HG03039 (cell line): Measurements from ENCODE around the gene CLASP1.
"Not testable (repeated sequence)": the region's sequence is repeated elsewhere in the genome, so short reads cannot be mapped to it uniquely, and the experiment has no call there.

ENCODE experiments used
- ATAC-seq: cut with Tn5 transposase; IDR thresholded peaks from one replicate; pipeline ENCODE4 v1.9.1; 2021; ENCODE audit warnings: mild to moderate bottlenecking, moderate library complexity; ENCODE audit not compliant: unreplicated experiment

CLASP1 gene

GRCh38 chr2:121626777-121627524, 22.3 kb downstream of the CLASP1 start:
- no peak for ATAC-seq

GRCh38 chr2:121625953-121626352, 23.3 kb downstream of the CLASP1 start:
- ATAC-seq = no peak

GRCh38 chr2:121617042-121617599, 32.1 kb downstream of the CLASP1 start:
- ATAC-seq = no peak

- no peak for ATAC-seq
These were observed 35.5 kb downstream of the CLASP1 start for GRCh38 chr2:121613774-121614173.

DNA sequence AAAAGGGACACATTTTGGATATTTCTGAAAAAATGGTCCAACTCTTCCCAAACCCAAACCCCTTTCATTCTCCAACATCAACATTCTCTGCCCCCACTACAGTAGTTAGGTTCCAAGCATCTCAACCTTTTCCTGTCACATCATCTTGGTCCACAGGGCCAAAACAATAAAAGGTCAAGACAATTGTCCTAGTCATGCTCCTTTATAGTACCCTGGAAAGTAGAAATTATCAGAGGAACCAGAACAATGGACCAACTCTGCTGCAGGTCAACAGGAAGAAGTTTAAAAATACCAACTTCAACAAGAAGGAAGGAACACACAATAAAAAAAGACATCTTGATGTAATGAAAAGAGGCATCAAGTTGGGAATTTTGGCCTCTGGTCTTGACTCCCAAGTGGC, 36.1 kb downstream of the CLASP1 start:
- no peak for ATAC-seq

DNA sequence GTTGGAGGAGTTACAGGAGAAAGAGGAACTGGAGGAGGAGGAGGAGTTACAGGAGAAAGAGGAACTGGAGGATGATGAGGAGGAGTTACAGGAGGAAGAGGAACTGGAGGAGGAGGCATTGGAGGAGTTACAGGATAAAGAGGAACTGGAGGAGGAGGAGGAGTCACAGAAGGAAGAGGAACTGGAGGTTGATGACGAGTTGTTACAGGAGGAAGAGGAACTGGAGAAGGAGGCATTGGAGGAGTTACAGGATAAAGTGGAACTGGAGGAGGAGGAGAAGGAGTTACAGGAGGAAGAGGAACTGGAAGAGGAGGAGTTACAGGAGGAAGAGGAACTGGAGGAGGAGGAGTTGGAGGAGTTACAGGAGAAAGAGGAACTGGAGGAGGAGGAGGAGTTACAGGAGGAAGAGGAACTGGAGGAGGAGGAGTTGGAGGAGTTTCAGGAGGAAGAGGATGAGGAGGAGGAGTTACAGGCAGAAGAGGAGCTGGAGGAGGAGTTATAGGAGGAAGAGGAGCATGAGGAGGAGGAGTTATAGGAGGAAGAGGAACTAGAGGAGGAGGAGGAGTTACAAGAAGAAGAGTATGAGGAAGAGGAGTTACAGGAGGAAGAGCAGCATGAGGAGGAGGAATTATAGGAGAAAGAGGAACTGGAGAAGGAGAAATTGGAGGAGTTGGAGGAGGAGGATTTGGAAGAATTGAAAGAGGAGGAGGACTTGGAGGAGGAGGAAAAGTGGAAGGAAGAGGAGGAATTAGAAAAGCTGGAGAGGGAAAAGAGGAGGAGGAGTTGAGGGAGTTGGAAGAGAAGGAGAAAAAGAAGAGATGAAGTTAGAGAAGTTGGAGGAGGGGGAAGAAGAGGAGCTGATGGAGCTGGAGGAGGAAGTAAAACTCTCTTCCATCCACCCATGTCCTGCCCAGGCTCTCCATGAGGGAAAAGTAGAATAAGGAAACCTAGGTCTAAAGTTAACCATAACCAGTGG, 37.2 kb downstream of the CLASP1 start:
- ATAC-seq = no peak

DNA sequence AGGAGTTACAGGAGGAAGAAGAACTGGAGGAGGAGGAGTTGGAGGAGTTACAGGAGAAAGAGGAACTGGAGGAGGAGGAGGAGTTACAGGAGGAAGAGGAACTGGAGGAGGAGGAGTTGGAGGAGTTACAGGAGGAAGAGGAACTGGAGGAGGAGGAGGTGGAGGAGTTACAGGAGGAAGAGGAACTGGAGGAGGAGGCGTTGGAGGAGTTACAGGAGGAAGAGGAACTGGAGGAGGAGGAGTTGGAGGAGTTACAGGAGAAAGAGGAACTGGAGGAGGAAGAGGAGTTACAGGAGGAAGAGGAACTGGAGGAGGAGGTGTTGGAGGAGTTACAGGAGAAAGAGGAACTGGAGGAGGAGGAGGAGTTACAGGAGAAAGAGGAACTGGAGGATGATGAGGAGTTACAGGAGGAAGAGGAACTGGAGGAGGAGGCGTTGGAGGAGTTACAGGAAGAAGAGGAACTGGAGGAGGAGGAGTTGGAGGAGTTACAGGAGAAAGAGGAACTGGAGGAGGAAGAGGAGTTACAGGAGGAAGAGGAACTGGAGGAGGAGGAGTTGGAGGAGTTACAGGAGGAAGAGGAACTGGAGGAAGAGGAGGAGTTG, 38.1 kb downstream of the CLASP1 start:
- not testable (repeated sequence) for ATAC-seq

DNA sequence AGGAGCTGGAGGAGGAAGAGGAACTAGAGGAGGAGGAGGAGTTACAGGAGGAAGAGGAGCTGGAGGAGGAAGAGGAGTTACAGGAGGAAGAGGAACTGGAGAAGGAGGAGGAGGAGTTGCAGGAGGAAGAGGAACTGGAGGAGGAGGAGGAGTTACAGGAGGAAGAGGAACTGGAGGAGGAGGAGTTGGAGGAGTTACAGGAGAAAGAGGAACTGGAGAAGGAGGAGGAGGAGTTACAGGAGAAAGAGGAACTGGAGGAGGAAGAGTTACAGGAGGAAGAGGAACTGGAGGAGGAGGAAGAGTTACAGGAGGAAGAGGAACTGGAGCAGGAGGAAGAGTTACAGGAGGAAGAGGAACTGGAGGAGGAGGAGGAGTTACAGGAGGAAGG, 38.8 kb downstream of the CLASP1 start:
- ATAC-seq = not testable (repeated sequence)

DNA sequence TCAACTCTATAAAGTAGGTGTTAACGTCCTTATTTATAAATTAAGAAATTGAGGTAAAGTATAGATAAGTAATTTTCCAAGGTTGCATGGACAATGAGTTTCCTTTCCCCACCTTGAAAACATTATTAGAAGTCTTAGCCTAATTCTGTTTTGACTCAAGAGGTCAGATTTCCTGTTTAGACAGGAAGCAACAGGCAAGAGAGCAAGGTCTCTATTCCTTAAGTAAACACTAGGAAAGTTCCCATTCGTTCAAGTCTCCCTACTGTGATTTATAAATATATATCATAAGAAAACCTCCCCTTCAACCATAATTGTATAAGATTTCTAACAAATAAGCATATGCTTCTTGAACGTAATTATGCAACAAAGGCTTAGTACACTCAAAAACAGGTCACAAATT, 40.3 kb downstream of the CLASP1 start:
- no peak for ATAC-seq

DNA sequence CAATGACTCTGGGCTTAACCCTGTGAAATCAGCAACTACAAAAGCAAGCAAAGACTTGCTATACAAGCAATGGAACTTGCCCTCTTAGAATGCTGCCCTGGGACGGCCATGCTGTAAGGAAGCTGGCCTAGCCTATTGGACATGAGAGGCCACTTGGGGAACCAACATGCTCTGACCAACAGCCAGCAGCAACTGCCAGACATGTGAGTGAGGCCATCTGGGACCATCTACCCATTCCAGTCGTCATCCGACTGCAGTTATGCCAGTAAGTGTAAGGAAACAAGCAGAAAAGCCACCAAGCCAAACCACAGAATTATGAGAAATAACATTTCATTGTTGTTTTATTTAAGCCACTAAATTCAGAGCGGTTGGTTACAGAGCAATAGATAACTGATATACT, 40.9 kb downstream of the CLASP1 start:
- ATAC-seq = no peak

- no peak for ATAC-seq
These were observed 43.2 kb downstream of the CLASP1 start for GRCh38 chr2:121605820-121606733.

DNA sequence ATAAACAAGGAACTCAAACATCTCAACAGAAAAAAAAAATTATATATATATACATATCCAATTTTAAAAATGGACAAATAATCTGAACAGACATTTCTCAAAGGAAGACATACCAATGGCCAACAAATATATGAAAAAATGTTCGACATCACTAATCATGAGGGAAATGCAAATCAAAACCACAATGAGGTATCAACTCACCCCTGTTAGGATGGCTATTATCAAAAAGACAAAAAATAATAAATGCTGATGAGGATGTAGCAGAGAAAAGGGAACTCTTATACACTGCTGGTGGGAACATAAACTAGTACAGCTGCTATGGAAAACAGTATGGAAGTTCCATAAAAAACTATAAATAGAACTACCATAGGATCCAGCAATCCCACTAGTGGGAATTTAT, 46.1 kb downstream of the CLASP1 start:
- no peak for ATAC-seq

GRCh38 chr2:121599963-121600651, 49.2 kb downstream of the CLASP1 start:
- peak; percentile 74 for ATAC-seq

DNA sequence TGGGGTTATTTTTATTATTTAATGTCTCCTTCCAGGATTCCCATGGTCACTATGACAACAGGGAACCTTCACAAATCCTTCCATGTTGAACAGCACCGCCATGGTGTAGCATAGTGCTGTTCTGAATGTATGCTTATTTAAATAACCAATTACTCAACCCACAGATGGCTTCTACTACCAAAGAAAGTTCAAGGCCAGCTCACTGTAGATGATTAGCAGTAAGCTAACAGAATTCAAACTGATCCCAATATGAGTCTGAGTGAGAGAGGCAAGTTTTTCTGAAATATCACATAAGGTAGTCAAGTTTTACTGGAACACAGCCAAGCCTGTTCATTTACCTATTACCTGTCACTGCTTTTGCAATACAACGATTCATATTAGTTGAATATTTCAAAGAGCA, 51.2 kb downstream of the CLASP1 start:
- ATAC-seq = no peak

- ATAC-seq = peak; percentile 55
These were observed 52.8 kb downstream of the CLASP1 start for GRCh38 chr2:121596221-121597080.

DNA sequence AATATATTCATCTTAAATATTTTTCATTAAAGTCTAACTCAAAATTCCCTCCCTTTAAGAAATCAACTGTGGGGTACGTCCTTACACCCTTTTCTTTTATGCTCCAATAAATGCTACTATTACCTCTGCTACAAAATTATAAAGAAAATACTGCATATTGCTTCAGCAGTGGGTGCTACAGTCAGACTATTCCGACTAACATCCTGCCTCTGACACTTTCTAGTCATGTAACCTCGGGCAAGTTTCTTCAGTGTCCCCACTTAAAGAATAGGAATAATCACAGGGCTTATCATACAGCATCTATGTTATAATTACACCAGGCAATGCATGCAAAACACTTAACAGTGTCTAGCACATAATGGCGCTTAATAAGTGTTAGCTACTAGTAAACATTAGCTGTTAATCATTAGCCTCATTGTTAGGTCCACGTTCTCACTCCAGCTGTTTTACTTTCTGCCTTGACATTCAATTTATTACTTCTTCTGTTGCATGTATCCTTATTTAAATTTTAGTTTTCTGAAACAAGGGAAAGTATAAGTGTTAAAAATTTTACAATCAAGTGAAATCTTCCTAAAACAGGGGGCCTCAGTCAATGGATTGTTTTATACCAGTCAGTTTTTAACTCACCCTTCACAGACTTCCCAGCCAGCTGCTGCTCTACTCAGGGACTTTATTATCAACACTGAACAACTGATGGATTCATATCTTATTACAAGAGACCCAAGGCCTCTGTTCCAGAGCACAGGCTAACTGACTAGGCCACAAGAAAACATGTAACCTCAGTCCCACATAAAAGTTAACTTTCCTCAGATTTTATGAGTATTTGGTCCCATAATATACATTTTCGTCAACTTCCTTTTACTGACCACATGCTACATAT, 54.0 kb downstream of the CLASP1 start:
- ATAC-seq = no peak

- ATAC-seq = no peak
These were observed 58.1 kb downstream of the CLASP1 start for GRCh38 chr2:121591199-121591598.

DNA sequence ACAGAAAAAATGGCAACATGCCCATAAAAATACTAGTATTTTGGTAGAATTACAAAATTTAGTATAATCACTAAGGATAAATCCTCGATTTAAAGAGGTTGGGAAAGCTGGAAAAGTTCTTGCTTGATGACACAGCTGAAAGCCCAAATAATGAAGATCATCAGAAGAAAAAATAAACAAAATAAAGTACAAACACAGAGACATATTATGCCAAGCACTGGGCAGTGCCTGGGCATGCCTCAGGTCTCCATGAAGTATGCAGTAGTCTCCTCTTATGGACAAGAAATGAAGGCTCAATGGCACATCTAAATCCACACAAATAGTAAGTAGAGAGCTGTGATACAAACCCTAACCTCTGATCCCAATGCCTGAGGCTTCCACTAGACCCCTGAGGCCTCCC, 60.9 kb downstream of the CLASP1 start:
- no peak for ATAC-seq
